ENCODE data around the gene C7orf57. TPM values are rescaled to one million over a fixed set of nuclear protein-coding genes. Genes with fewer than 3 reads are reported as not detected.

Gene C7orf57
- total and polyA plus RNA-seq, 2 donors (not counting 3 experiments of a cell fraction or from before 2014, with no cell fraction given): not detected

DNA sequence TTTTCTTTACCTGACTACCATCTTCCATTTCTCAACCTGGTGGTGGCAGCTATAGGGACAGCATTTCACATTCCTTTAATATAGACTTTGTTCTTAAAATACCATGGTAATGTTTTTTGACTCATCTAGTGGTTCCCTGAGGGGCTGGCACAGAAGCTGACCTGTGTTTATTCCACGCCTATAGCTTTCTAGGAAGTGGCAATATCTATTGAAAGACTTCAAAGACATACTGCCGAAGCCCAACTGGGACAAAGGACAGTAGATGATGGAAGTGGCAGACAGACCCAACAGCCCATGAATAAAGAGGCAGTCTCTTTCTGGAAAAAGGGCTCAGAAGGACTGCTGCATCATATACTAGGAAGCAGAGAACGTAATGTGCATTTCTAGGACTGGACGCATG is 17.7 kb upstream of the C7orf57 start:
- no peak for FAIRE-seq
- no peak for TF ChIP-seq POLR2AphosphoS5 (IDR thresholded peaks at IDR 0.05; ENCODE audit: insufficient read depth, low read depth, low read length)
- TF ChIP-seq GATA2 (IDR thresholded peaks at IDR 0.05; ENCODE audit: insufficient read depth, insufficient read length, low read depth, low read length): no peak
- TF ChIP-seq FOS (IDR thresholded peaks at IDR 0.05; ENCODE audit: borderline replicate concordance, insufficient read depth, low read length): no peak
- no peak for TF ChIP-seq POLR2A (IDR thresholded peaks at IDR 0.05; ENCODE audit: low read depth, low read length)
- TF ChIP-seq, protein P1, sequence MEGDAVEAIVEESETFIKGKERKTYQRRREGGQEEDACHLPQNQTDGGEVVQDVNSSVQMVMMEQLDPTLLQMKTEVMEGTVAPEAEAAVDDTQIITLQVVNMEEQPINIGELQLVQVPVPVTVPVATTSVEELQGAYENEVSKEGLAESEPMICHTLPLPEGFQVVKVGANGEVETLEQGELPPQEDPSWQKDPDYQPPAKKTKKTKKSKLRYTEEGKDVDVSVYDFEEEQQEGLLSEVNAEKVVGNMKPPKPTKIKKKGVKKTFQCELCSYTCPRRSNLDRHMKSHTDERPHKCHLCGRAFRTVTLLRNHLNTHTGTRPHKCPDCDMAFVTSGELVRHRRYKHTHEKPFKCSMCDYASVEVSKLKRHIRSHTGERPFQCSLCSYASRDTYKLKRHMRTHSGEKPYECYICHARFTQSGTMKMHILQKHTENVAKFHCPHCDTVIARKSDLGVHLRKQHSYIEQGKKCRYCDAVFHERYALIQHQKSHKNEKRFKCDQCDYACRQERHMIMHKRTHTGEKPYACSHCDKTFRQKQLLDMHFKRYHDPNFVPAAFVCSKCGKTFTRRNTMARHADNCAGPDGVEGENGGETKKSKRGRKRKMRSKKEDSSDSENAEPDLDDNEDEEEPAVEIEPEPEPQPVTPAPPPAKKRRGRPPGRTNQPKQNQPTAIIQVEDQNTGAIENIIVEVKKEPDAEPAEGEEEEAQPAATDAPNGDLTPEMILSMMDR (IDR thresholded peaks at IDR 0.05; ENCODE audit: extremely low read depth in 1 of 2, insufficient read depth in 1 of 2, low read depth in 1 of 2, low read length in 2 of 2): no peak
- TF ChIP-seq EZH2 (IDR thresholded peaks at IDR 0.05; ENCODE audit: borderline replicate concordance, low read depth, low read length, severe bottlenecking): no peak
- no peak for TF ChIP-seq JUN (IDR thresholded peaks at IDR 0.05; ENCODE audit: borderline replicate concordance, insufficient read depth, insufficient read length, low read depth)
- no peak for TF ChIP-seq MYC (IDR thresholded peaks at IDR 0.05; ENCODE audit: low read depth, low read length)

More for the DNA sequence above, 17.7 kb upstream of the C7orf57 start:
- ChIA-PET CTCF (interaction anchor here (1.1 kb wide), 1 partner anchor 26 kb away, joined by 3 read pairs; no protein-coding TSS in a partner anchor), POLR2A (no interaction called here)
- H3K4me1 ChIP-seq (ENCODE audit: control insufficient read depth, extremely low read depth, insufficient read depth, low read length): no peaks in the 10 kb centered on the region
- no peaks in the 10 kb centered on the region for H3K36me3 ChIP-seq (ENCODE audit: control insufficient read depth in 2 of 2, extremely low read depth in 1 of 2, insufficient read depth in 2 of 2, low read length in 2 of 2)
- no peak overlapping the region for H3K27ac ChIP-seq (ENCODE audit: insufficient read depth, low read depth, low read length)
- no peak overlapping the region for H3K9ac ChIP-seq (replicated peaks; ENCODE audit: extremely low read depth, insufficient read depth, low read length)
- H3K4me3 ChIP-seq (replicated peaks in 1 of 3; ENCODE audit: insufficient read depth in 1 of 3, low read depth in 1 of 3, low read length in 3 of 3): no peak overlapping the region
- intact Hi-C loops (cut with micrococcal nuclease): no loop called here
- H2AFZ ChIP-seq (ENCODE audit: low read depth, low read length): no peak overlapping the region
- no TSS peak for BruUV-seq (replicated peaks)
- H3K9me1 ChIP-seq (replicated peaks; ENCODE audit: control insufficient read depth, extremely low read depth, insufficient read depth, low read length): no peaks in the 10 kb centered on the region
- dilution Hi-C loops (cut with MboI; ENCODE audit: extremely low pct_ligation_motif_present, low sequenced_read_pairs): no loop called here
- H3K4me2 ChIP-seq (ENCODE audit: insufficient read depth, low read length): no peak overlapping the region
- H3K79me2 ChIP-seq (ENCODE audit: control insufficient read depth, insufficient read depth, low read length): no peaks in the 10 kb centered on the region
- no peaks in the 10 kb centered on the region for H3K9me3 ChIP-seq (replicated peaks; ENCODE audit: control insufficient read depth, insufficient read depth, low read length)
- no peaks in the 10 kb centered on the region for H4K20me1 ChIP-seq (replicated peaks; ENCODE audit: control insufficient read depth, extremely low read depth, insufficient read depth, low read length)
- no peak for DNase-seq (ENCODE audit: low read depth, low spot score)
- H3K27me3 ChIP-seq (ENCODE audit: control insufficient read depth in 2 of 2, insufficient read depth in 2 of 2, low read length in 2 of 2): peaks cover 0 to 3% of the 10 kb centered on the region in 2 experiments
